KBM-7 (cell line): ENCODE data around the gene TMEM178B.
"Not testable (repeated sequence)": the region's sequence is repeated elsewhere in the genome, so short reads cannot be mapped to it uniquely, and the experiment has no call there.

ENCODE experiments used
- DNase-seq: peaks from one replicate; pipeline ENCODE4 v3.0.0-alpha.2; 2015
- in situ Hi-C: fragments of 300-500 bp; cut with MboI; formaldehyde crosslinking; loops from 2 replicates; pipeline ENCODE4 v1.14.3; 2020; ENCODE audit warnings: low sequenced_read_pairs, low pct_unique_long_range_greater_than_20kb, mixed read lengths

TMEM178B gene

DNA sequence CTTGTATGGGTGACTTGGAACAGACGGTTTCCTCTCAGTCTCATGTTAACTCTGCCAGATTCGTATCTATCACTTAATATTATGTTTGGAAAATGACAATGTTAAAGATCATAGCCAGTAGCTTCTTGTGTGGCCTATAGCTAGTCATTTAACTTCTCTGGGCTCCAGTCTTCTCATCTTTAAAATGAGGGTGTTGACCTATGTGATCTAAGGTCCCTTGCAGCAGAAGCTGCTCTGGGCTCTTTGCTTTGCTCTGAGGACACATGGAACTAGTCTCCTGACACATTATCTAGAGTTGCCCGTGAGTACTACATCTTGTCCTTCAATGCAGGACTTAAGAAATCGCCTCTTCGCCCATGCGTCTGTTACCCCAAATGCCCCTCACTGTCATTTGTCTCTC lies 93.1 kb downstream of the TMEM178B start:
- DNase-seq: no peak
- in situ Hi-C loops: no loop called here

DNA sequence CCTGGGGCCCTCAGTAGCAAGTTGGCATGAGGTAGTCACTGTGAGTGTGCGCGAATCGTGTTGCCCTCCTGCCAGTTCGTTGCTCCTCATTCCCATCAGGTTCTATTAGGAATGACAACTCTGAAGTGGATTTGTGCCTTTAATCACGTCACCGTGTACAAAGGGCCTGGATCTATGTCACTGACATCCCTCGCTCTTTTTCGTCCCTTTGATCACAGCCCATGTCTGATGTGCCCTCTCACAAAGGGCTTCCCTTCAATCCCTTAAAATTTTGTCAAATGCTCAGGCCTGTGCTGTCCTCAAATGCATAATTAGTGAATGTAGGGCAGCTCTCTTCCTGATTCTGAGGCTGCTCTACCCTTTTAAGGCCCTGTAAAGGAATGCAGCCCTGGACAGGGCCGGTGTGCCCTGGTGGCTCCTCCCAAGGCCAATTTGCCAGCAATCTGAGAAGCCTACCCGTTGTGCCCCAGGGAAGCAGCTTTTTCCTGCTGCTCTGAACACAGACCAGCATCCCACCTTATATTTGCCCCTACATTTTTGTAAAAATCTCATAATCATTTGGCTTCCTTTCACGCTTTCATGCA lies 93.6 kb downstream of the TMEM178B start:
- DNase-seq: no peak
- in situ Hi-C loops: no loop called here

DNA sequence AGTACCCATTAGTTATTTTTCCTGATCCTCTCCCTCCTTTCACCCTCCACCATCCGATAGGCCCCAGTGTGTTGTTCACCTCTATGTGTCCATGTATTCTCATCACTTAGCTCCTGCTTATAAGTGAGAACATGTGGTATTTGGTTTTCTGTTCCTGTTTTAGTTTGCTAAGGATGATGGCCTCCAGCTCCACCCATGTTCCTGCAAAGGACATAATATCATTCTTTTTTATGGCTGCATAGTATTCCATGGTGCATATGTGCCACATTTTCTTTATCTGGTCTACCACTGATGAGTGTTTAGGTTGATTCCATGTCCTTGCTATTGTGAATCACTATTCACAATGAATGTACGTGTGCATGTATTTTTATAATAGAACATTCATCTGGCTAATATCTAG lies 95.3 kb downstream of the TMEM178B start:
- DNase-seq, in situ Hi-C loops: not testable (repeated sequence)

DNA sequence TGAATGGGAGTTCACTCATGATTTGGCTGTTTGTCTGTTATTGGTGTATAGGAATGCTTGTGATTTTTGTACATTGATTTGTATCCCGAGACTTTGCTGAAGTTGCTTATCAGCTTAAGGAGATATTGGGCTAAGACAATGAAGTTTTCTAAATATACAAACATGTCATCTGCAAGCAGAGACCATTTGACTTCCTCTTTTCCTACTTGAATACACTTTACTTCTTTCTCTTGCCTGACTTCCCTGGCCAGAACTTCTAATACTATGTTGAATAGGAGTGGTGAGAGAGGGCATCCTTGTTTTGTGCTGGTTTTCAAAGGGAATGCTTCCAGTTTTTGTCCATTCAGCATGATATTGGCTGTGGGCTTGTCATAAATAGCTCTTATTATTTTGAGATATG lies 101.9 kb downstream of the TMEM178B start:
- in situ Hi-C loops, DNase-seq: not testable (repeated sequence)

DNA sequence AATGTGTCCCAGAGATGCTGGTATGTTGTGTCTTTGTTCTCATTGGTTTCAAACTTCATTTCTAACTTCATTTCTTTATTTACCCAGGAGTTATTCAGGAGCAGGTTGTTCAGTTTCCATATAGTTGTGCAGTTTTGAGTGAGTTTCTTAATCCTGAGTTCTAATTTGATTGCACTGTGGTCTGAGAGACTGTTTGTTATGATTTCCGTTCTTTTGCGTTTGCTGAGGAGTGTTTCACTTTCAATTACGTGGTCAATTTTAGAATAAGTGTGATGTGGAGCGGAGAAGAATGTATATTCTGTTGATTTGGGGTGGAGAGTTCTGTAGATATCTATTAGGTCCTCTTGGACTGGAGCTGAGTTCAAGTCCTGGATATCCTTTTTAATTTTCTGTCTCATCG lies 103.3 kb downstream of the TMEM178B start:
- in situ Hi-C loops, DNase-seq: not testable (repeated sequence)

DNA sequence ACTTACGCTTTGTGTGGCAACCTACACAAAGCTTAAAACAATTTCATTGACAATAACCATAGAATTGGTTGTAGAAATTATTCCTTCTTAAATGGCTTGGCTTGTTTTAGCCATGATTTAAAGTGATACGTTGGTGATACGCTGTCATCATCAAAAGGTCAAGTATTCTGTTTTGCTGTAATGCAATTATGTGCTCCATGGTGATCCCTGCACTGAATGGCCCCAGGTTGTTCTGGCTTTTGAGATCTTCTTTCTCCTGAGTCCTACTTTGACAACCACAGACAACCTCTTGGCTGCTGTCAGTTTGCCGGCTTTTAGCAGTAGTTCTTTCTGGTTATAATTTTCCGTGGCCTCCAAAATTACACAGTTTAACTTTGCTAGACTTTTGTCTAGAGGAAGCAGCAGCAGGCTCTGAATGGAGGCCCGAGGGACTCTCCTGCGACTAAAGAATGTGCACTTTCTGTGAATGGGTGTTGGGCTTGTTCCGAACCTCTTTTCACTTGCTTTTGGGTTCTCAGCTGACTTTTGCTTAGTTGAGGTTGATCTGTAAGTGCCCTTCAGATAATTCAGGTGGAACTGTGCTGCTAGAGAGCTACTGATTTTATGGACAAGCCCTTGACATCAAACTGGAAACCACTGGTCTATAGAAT lies 104.7 kb downstream of the TMEM178B start:
- DNase-seq: no peak
- in situ Hi-C loops: no loop called here

DNA sequence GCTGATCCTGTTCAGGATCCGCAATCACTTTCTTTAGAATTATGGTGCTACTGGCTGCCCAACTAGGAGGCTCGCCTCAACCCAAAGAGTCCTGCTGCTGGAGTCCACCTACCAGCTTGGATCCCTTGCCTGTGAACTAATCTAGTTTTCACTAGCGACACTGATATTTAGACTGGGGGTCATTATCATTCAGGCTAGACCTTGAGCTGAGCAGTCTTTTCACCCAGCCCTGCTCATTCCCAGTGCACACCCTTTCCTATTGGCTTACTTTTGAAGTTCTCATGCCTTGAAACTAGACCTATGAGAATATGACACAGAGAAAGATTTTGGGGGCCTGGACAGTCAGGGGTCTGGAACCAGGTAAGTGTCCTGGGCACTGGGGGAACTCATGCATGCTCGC lies 107.9 kb downstream of the TMEM178B start:
- no peak for DNase-seq
- in situ Hi-C loops: no loop called here

DNA sequence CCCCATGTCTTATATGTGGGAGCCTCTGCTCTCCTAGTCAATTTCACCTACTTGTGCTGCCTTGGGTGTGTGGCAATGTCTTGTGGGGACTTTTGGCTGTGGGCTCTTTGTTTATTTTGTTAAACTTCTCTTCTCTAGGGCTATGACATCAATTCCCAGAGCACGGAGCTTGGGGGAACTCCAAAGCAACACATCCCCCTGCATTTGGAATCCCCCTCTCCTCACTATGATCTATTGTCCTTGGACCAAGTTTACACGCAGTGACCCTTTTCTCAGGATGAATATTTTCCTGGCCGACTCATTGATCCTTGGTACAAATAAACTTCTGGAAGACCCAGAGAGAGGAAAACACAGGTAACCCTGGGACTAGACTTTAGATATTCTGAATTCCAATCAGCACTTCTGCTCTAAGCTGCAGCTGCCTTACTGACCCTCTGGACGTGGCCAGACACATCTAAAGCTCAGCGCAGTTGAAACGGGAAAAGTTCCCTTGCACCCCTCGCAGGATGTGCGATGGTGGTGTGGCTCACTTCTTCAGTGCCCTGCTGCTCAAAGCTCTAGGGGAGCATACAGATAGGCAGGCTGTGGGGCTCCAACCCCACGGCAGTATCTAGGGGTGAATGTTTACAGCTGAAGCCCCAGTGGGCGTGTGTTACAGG lies 110.8 kb downstream of the TMEM178B start:
- in situ Hi-C loops: no loop called here
- DNase-seq: no peak

DNA sequence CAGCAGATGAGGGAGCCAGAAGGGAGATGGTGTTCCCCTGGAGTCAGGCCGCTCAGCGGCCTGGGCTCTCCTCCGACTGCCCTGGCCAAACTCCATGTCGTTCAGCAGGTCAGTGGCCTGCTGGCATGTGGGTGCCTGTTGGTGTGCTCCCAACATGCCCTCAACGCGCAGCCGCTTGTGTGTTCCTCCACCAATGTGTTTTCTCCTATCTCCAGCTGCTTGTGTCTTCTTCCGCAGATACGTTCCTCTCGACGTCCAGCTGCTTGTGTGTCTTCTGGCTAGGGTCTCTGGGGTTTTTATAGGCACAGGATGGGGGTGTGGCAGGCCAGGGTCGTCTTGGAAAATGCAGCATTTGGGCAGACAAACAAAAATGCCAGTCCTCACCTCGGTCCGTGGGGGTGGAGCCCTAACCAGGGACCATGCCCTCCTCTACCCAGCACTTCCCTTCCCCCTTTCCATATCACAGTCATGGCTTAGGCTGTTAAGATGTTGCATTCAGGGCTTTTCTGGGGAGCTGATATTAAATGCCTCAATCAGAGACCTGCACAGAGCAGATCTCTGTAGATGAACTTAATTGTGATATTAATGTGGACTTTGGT lies 111.6 kb downstream of the TMEM178B start:
- no peak for DNase-seq
- in situ Hi-C loops: no loop called here

DNA sequence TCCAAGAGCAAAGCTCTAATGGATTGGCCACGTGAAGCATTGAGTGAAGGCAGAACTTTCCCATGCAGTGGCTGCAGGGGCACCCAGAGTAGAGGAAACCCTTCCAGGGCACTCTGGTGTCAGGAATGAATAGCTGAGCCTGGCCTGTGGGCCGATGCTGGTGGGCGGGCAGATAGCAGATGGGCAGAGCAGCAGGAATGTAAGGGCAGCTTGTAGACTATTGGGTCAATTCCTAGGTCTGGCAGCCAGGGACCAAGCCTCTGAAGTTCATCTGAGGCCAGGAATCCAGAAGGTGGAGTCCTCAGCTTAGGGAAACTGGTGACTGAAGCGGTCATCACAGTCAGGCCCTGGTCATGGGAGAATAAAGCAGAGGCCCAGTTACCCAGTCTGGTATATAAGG lies 115.4 kb downstream of the TMEM178B start:
- in situ Hi-C loops: no loop called here

DNA sequence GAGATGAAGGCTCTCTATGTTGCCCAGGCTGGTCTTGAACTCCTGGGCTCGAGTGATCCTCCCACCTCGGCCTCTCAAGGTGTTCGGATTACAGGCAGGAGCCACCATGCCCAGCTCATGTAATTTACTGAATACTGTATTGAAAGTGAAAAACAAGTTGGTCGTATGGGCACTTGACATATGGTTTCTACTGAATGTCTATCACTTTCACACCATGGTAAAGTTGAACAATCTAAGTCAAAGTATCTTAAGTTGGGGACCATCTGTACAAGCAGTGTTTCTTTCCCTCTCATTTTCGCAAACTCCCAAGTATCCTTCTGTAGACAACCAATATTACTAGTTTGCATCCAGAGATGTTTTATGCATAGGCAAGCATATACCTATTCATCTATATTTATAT lies 116.6 kb downstream of the TMEM178B start:
- in situ Hi-C loops: no loop called here
- no peak for DNase-seq

More for the DNA sequence above, 115.4 kb downstream of the TMEM178B start:
- no peak for DNase-seq

DNA sequence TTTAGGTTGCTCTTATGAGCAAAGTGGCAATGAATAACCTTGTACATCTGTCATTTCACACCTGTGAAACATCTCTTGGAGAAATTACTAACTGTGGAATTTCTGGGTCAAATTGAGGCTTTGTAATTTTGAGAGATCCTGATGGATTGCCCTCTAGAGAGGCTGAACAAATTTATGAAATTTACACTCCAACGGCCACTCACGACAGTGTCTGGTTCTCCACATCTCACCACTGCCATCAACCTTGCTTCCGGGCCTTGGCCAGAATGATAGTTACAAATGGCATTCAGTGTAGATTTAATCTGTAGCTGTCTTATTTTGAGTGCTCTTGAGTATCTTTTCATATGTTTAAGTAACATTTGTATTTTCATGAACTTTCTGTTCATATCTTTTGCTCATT lies 117.4 kb downstream of the TMEM178B start:
- in situ Hi-C loops: no loop called here
- DNase-seq: no peak

DNA sequence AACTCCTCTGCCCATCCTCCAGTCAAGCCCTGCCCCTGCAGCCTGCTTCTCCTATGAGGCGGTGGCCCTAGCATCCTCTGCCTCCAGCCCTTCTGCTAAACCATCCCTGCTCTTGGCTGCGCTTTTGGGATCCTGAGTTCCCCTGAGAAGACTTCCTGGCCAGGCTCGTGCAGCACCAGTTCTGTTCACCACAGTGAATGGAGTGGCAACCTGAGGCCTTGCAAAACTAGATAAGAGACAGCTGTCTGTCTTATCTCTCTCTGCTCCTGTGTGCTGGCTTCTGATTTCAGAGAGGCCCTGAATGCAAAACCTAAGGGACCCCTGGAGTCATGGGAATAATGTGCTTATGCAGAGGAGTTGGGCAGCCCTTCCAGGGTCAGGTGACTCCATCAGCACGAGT lies 119.2 kb downstream of the TMEM178B start:
- in situ Hi-C loops: no loop called here

DNA sequence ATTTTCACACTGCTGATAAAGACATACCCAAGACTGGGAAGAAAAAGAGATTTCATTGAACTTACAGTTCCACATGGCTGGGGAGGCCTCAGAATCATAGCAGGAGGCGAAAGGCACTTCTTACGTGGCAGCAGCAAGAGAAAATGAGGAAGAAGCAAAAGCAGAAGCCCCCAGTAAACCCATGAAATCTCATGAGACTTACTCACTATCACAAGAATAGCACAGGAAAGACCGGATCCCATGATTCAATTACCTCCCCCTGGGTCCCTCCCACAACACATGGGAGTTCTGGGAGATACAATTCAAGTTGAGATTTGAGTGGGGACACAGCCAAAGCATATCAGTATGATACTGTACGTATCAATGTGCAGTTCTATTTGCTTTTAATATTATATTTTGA lies 121.9 kb downstream of the TMEM178B start:
- DNase-seq: peak; percentile 56
- in situ Hi-C loops: not testable (repeated sequence)

More for the DNA sequence above, 119.2 kb downstream of the TMEM178B start:
- DNase-seq: no peak

DNA sequence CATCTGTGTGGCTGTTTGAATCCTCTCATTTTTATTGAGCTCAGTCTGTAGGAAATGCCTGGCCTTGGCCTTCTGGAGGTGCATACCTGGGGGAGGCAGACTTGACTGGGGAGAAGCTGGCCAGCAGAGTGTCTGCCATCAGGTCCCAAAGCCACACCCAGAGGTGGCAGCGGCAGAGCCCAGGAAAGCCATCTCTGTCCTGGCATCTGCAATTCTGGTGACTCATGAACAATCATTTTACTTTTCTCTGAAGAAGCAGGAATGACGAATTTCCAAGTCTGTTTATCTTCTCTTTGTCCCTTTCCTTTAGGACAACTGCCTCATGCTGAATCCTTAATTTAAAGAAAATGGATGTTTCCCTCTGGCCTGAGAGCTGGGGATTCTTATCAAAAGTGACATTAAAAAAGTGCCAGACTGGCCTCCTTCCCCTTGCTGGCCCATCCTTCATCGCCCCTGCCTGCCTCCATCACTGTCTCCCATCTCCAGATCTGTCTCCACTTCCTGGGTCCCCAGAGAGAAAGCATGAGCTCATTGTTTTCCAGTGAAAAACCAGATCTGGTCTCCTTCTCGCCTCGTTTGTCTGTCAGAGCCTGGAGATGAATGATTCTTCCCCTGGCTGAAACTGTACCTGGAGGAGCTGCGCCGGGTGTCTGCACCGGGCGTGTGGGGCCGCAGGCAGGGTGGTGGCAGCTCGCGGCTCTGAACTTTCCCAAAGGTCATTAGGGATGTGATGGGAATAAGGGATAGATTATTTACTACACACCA lies 124.5 kb downstream of the TMEM178B start:
- in situ Hi-C loops: no loop called here
- DNase-seq: no peak

DNA sequence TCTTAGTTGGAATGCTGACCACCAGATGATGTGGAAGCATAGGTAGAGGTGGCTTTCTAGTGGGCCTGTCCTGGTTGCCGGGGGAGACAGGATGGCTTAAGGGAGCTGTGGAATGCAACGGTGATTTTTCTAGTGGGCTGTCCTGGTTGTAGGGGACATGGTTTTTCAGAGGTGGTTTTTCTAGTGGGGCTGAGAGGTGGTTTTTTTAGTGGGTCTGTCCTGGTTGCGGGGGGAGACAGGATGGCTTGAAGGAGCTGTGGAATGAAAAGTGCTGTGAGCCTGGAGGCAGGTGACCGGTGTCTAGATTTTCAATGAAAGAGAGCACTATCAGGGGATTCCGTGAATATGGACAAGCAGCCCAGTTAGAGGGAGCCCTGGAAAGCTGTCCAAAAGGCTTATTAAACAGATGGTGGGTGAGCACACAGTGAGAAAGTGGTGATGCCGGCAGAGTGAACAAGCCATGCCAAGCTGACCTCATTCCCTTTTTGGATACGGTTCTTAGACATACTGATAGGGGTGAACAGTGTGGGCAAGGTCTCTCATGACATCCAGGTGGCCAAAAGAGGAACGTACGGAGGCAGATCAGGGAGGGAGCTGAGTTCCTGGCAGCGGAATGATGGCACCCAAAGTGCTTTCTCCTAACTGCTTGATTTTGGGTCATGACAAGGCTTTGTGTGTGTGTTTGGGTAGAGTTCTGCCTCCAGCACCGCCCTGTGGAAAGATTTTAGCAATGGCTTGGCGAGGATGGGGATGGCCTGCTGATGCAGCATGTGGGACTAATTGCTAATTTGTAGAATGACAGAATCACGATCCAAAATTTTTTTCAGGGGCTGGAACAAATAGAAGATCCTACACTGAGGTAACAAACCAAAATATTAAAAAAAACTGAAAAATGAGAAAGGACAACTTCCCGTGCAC lies 126.6 kb downstream of the TMEM178B start:
- no peak for DNase-seq
- in situ Hi-C loops: no loop called here

DNA sequence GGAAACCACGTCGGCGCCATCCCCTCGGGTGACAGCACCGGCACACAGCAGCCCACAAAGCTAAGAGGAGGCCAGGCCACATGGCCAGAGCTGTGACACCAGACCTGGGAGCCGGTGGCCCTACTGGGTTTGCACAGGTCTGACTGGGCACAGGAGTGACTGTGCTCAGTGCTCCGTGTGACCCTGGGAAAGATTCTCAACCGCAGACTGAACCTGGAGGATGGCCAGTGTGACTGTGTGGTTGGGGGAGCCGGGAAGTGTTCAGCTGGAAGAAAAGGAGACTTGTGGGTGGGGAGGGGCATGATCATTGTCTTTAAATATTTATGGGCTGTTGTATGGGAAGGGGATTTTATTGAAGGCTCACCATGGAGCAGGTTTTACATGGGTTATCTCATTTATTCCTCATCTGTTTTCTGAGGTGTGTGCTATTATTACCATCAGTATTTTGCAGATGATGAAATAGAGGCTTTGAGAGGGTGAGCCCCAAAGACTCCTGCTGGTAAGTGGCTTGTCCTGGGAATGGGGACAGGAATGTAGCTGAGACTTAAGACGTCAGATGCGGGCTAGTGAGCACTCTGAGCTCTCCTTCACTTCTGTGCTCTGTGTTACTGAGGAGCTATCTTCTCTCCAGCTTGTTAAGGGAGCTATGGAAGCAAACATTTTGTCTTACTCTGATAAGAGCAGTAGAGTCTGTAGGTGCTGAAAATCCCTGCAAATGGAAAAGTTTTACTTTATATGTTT lies 127.5 kb downstream of the TMEM178B start:
- in situ Hi-C loops: no loop called here
- no peak for DNase-seq

DNA sequence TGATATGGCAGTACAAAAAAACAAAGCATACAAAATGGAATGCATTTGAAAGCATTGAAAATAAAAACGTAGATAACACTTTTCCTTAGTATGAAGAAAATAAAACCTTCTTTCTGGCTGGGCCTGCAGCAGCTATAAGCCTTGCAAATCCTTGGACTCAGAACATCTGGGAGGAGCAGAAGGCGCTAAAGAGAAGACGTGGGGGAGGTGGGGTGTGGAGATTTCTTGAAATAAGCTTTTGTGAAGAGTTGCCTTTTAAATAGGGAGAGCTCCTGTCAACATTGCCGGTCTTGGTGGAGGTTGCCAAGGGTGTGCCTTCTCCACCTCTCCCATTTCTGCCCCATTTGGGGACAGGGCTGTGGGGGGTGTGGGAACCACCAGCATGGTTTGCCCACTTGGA lies 128.7 kb downstream of the TMEM178B start:
- in situ Hi-C loops: no loop called here

More for the DNA sequence above, 128.7 kb downstream of the TMEM178B start:
- no peak for DNase-seq
